ENCODE data around the gene LRRC1.

Gene LRRC1

DNA sequence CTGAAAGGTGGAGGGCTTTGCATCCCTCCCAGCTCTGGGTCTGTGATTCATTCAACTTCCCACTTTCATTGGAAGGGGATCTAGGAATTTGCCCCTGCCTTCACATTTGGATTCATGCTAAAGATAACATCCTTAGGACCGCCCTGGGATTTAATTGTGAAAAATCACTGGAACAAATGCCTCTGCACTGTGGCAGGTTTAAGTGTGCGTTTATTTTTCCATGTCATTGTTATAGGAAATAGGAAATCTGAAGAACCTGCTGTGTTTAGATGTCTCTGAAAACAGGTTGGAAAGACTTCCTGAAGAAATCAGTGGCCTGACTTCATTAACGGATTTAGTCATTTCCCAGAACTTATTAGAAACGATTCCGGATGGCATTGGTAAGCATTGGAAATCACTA is 104.7 kb downstream of the LRRC1 start:
- TF ChIP-seq, protein P1, sequence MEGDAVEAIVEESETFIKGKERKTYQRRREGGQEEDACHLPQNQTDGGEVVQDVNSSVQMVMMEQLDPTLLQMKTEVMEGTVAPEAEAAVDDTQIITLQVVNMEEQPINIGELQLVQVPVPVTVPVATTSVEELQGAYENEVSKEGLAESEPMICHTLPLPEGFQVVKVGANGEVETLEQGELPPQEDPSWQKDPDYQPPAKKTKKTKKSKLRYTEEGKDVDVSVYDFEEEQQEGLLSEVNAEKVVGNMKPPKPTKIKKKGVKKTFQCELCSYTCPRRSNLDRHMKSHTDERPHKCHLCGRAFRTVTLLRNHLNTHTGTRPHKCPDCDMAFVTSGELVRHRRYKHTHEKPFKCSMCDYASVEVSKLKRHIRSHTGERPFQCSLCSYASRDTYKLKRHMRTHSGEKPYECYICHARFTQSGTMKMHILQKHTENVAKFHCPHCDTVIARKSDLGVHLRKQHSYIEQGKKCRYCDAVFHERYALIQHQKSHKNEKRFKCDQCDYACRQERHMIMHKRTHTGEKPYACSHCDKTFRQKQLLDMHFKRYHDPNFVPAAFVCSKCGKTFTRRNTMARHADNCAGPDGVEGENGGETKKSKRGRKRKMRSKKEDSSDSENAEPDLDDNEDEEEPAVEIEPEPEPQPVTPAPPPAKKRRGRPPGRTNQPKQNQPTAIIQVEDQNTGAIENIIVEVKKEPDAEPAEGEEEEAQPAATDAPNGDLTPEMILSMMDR (IDR thresholded peaks at IDR 0.05), result no peak

DNA sequence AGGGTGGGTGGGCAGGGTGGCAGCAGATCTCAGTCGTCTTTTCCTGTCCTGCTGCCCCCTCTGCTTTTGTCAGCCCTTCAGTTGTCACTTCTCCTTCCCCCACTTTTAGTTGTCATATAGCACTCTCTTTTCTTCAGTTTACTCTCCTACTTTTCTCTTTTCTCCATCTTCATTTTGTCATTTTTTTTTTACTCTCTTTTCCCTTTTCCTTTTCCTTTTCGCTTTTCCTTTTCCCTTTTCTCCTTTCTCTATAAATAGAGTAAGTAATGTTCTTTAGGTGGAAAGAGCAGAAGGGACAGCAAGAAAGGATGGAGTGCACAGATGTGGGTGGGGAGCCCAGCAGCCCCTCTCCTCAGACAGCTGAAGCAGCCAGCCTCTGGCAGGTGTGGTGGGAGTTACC is 108.6 kb downstream of the LRRC1 start:
- TF ChIP-seq, protein P1 (IDR thresholded peaks at IDR 0.05), result no peak

GRCh38 chr6:53906103-53906502 is 111.3 kb downstream of the LRRC1 start:
- TF ChIP-seq, protein P1 (IDR thresholded peaks at IDR 0.05), result no peak

DNA sequence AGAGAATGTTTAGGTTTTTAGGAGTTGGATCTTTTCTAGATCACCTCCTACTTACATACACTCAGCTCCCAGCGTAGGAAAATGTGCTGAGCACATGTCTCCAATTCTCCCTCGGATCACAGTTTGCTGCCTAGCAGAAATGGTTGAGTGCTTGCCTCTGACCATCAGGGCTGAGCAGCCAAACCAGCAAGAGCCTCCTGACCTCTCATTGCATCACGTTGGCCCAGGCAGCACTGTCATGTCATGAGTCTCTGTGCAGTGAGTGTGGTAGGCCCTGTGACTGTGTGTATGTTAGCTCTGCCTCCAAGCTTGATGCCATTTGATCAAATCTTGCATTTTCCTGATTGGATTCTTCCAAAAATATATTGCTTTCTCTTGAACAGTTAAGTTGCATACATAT is 112.0 kb downstream of the LRRC1 start:
- TF ChIP-seq, protein P1 (IDR thresholded peaks at IDR 0.05), result no peak

- TF ChIP-seq, protein P1 (IDR thresholded peaks at IDR 0.05), result no peak
Observed at GRCh38 chr6:53910834-53911233, 116.0 kb downstream of the LRRC1 start.

GRCh38 chr6:53912661-53913060 is 117.9 kb downstream of the LRRC1 start:
- TF ChIP-seq, protein P1 (IDR thresholded peaks at IDR 0.05), result no peak

DNA sequence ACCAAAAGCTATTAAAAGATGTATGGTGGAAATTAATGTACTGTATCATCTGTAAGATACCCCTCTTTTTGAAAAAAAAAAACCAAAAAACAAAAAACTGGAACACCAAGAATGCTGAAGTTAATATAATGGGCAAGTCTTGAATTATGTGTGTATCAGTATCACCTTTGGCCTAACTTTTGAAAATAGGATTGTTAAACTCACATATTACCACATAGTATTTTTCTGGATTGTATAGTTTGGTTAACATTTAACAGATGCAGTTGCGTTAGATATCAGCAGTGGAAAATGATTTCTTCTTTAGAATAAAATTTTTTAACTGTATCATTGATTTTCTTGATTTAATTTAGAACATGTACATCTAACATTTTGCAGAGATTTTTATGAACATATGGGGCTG is 118.5 kb downstream of the LRRC1 start:
- TF ChIP-seq, protein P1 (IDR thresholded peaks at IDR 0.05), result no peak

DNA sequence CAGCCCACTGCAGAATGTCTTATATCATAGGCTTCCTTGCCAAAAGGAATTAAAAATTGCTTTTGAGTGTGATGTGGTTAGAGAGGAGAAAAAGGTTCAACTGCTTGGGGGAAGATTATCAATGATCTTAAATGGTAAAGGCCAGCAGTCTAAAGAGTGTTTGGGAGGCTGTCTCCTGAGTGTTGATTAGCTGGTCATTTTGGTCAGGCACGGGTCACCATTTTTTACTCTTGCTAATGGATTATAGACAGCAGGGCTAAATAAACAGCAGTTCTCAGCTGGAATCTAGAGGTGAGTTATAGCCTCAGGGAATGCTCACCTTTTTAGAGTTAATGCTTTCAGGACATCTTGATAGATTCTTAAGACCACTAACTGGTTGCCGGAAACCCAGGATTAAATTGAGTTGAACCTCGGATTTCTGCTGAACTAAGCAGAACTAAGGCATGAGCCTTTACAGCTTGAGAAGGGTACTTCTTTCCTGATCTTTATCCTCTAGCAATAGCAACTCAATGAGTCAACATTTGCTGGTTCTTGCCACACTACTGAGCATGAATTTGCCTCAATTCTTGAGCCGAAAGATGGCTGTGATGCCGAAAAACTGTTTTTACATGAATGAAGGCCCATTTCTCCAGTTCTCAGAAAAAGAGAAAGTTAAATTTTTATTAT is 120.4 kb downstream of the LRRC1 start:
- TF ChIP-seq, protein P1 (IDR thresholded peaks at IDR 0.05), result no peak
